SK-MEL-5 (cell line): ENCODE data around the gene TSHZ2. TPM values are rescaled to one million over a fixed set of nuclear protein-coding genes. Genes with fewer than 3 reads are reported as not detected.

Source experiments
- DNase-seq: peaks from one replicate; pipeline ENCODE4 v3.0.0-alpha.2; 2016; ENCODE audit warnings: low read depth, low spot score
- in situ Hi-C: cut with HindIII; loops from 2 replicates; pipeline ENCODE4 v1.10.0; 2016; ENCODE audit warnings: low sequenced_read_pairs, high pct_unique_total_duplicates, low pct_unique_long_range_greater_than_20kb
- total RNA-seq: library from RNA; depleted of rRNA; stranded (reverse); fragments of >200 nt; shearing (Covaris generic); gene quantifications from 2 replicates; pipeline ENCODE4 v1.2.3, GENCODE V29; 2014

Gene TSHZ2
- total RNA-seq, 1 experiment from 2014 or later, result not detected

DNA sequence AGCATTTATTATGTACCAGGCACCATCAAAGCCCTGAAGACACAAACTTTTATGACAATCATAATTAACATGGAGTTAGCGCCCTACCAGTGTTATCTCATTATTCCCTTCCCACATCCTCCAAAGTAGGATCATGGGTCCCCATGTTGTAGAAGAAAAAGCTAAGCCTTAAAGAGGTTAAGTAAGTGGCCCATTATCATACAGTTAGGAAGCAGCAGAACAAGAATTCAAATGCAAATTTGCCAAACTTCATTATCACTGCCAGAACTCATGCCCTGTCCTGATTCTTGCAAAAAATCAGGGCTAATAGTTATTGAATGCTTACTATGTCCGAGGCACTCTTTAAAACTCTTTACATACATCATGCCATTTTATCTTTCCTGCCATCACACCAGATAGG, 310.9 kb downstream of the TSHZ2 start:
- in situ Hi-C loops, result no loop called here
- no peak for DNase-seq

DNA sequence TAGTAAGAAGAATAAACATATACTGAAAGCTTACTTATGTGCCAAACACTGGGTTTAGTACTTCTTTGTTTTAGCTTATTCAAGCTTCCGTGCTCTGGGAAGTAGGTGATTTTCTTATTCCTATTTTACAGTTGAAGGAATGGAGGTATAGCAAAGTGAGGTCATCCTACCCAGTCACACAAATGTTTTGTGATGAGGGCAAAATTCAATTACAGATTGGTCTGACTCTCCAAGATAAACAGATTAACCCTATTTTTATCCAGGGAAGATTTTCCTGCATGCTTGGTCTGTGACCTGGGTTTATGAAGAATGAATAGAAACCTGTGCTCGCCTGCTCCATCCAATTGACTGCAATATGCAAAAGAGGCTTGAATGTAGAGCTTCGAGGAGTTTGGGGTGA, 311.4 kb downstream of the TSHZ2 start:
- in situ Hi-C loops, result no loop called here
- no peak for DNase-seq

DNA sequence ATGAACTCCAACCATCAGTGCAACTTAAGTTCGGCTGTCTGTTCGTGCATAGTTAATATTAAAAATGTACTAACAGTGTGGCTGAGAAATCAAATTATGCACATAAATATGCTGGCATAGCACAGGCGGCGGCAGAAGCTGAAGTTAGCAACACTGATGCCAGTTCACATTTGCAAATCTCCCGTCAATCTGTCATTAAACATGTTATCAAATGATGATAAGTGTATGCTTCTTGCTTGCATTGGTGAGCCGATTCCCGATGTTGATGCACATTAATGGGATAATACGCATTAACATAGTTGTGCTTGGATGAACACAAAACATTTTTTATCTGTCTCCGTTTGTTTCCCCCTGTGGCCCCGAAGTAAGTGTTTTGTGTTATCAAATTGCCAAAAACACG, 312.1 kb downstream of the TSHZ2 start:
- DNase-seq, result no peak
- in situ Hi-C loops, result no loop called here

DNA sequence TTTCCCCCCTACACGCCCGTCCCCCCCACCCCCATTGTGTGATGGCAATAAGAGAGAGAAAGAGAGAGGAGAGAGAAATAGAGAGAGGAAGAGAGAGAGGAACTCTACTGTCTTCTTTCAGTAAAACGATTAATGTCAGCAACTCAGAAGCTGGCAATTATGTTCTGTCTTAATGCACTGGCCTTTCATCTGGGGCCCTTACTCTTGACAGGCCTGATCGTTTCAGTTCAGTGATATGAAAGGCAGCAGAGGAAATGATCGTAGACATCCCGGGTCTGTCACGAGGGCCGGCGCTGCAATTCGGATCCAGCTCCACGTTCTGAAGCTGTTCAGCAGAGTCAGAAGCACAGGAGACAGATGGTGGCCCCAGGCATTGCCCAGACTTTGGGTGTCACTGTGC, 312.5 kb downstream of the TSHZ2 start:
- DNase-seq, result peak; percentile 10
- in situ Hi-C loops, result no loop called here

DNA sequence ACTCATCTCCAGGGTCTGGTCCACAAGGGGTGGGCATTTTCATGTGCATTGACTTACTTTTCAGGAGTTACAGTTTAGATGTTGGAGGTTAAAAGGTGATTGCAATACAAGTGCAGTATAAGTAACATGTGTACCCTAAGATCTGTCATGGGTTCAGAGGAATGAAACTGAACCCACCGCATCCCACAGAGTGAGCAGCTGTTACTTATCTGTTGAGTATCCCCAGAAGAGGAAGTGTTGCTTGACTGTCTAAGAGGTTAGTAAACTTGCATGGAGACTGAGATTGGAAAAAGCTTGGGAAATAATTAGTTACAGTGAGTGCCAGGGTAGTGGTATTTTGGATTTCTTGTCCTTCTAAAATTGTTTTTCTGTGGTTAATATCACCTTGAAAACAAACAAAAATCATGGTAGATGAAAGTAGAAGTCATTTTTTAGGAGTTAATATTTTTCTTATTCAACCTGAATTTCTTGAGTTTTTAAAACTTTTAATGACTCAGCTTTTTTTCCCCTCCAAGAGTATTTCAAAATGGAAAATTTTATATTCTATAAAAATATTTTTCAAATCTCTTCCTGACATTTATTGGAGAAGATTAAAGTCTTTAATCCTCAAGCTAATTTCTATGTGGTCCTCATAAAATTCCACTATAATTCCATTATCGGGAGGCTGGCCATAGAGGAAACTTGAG, 315.3 kb downstream of the TSHZ2 start:
- in situ Hi-C loops, result no loop called here
- DNase-seq, result no peak

DNA sequence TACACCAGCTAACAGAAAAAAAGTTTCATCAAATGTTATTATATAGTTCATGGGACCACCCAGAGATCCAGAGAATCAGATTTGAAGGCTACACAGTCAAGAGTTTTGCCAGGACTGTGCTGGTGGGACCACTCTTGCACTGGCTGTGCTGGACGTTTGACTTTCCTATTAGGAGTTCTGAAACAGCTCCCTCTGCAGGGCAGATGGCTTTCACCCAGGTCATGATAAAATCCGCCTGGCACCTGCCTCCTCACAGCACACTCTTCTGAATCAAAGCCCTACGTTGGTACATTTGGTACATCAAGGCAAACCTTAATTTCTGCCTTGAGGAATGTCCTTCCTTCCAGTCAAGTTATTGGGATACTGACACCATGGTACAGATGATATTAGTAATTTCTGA, 319.4 kb downstream of the TSHZ2 start:
- peak; percentile 66 for DNase-seq
- in situ Hi-C loops, result no loop called here

DNA sequence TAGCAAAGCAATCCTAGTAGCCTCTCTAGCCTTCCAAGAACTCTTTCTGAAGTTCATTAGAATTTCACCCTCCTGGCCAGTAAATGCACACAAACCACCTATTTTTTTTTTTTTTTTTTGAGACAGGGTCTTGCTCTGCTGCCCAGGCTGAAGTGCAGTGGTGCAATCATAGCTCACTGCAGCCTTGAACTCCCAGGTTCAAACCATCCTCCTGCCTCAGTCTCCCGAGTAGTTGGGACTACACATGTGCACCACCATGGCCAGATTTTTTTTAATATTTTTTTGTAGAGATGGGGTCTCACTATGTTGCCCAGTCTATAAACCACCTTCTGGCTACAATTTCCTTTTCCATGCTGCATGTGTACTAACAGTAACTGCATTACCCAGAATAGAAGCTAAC, 320.2 kb downstream of the TSHZ2 start:
- in situ Hi-C loops, result no loop called here
- no peak for DNase-seq

DNA sequence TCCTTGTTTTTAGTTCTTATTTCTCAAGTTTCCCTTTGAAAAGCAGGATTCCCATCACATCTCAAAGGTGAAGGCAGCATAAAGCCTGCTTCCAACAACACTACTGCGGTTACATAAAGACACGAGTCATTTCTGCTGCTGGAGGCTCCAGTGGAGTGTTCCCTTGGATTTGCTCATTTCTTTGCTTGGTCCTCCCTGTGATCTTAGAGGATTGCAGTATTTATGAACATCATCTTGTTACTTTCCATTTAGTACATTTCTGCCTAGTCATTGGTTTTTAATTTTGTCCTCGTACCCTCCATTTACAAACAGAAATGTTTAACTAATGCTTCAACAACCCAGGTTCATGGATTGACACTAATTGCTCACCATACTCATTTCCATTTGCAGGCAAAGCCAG, 322.6 kb downstream of the TSHZ2 start:
- in situ Hi-C loops, result no loop called here
- DNase-seq, result no peak

DNA sequence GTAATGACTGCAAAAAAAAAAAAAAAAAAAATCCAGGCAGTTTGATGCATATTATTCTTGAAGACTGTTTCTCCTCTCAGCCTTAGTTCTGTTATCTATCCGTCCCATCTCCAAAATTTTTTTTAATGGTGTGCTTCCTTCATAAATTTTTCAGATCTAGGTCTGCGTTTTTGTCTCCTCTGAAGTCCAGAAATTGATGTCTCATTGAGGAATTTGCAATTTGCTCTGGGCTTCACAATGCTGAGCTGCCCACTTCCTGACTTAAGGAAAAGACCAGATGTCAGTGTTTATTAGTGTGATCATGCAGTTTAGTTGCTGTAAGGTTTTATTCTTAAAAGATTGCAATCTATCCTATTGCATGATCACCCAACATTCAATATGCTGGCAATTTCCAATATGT, 323.9 kb downstream of the TSHZ2 start:
- no peak for DNase-seq
- in situ Hi-C loops, result no loop called here

DNA sequence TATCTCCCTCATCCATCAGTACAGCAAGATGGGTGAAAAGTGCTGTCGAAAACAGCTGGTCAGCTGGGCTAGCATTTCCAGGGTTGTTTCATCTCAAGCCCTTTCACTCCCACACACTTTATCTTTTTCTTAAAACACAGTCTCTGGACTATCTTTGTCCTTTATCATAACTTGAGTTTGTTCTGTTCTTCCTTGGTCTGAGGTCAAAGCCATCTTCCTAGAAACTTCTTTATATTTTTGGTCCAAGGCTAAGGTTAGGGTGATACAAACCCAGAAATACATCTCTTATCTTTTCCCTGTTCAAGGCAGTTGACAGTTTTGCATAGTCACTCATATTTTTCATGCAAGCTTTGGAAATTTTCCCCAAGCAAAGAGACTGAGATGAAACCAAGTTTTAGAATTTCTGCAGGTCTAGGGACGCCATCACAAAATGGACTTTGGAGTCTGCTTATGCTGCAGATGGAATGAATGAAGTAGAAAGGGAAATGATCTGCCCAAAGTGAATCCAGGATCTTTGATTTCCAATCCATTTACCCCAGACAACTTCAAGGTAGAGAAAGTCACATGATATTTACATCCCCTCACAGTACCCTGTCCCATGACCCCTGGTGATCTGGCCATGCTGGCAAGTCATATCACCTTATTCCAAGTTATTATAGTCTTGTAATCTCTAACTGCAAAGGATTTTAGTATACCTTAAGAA, 324.4 kb downstream of the TSHZ2 start:
- DNase-seq, result no peak
- in situ Hi-C loops, result no loop called here

DNA sequence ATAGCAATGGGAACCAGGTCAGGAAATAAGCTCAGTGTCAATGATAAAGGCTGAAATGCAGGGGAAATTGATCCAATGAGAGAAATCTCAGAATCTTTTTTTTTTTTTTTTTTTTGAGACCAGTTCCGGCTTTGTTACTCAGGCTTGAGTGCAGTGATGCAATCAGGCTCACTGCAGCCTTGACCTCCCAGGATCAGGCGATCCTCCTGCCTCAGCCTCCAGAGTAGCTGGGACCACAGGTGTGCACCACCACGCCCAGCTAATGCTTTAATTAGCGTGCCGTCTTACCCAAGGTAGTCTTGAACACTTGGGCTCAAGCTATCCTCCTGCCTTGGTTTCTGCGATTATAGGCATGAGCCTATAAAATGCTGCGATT, 325.0 kb downstream of the TSHZ2 start:
- in situ Hi-C loops, result no loop called here
- DNase-seq, result no peak

DNA sequence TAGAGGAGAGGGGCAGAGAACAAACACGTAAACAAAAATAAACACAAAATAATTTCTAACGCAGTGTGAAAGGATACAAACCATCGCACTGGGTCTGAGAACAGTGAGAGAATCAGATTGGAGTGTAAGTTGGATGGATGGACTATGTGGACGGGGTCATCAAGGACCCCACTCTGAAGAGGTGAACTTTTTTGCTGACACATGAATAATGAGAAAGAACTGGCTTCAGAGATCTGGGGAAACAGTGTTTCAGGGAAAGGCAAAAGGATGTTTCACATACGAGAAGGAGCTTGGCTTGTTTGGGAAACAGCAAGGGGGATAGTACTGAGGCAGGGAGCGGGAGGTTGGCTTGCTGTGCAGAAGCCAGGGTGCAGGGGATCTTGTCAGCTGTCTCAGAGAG, 326.1 kb downstream of the TSHZ2 start:
- in situ Hi-C loops, result no loop called here
- DNase-seq, result no peak

DNA sequence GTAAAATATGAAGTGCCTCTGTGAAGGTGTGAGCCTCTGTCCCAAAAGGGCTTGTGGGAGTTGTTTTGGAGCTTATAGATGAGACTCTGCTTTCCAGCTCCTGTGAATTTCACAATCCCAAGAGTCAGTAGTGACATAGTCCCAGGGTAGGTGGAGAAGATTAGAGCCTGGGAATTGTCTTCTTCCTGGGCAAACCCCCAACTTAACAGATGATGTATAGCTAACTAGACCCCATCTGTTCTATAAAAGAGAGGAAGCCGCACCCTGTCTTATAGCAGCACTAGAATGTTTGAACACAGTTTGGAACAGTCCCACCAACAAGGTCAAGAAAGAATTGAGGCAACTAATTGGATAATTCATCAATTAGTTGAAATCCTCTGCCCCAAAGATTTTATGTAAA, 326.8 kb downstream of the TSHZ2 start:
- in situ Hi-C loops, result no loop called here
- no peak for DNase-seq

DNA sequence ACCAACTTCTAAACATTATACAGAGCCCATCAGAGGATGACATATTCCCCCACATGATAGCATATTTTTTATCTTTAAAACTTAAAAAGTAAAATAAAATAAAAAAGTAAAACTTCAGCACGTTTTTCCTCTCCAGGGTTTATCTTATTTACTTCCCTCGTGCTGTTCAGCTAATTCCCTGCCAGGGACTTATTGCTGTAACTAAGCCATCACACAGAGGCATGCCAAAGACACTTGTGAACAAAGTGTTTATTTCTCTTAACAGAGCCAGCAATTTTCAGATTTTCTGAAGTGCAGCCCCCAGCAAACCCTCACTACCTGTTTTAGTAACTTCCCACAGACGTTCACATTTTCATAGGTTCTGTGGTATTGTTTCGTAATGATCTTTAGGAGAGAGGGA, 327.7 kb downstream of the TSHZ2 start:
- in situ Hi-C loops, result no loop called here
- DNase-seq, result no peak

DNA sequence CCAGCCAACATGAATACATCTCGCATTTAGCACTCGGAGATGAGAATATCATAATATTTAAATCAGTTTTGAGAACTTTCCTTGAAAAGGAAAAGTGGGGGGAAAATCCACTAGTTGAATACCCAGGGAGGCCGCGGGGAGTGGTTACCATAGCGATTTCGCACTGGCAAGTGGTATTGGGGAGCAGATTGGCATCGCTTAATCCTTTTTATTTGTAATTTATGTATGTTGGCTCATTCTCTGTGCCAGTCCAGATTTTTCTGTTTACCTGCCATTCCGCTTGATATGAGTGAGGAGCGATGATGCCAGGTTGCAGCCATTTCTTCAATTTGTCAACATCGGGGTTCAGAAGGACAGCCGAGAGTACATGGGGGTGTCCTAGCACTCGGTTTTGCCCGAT, 329.7 kb downstream of the TSHZ2 start:
- in situ Hi-C loops, result no loop called here
- DNase-seq, result no peak

DNA sequence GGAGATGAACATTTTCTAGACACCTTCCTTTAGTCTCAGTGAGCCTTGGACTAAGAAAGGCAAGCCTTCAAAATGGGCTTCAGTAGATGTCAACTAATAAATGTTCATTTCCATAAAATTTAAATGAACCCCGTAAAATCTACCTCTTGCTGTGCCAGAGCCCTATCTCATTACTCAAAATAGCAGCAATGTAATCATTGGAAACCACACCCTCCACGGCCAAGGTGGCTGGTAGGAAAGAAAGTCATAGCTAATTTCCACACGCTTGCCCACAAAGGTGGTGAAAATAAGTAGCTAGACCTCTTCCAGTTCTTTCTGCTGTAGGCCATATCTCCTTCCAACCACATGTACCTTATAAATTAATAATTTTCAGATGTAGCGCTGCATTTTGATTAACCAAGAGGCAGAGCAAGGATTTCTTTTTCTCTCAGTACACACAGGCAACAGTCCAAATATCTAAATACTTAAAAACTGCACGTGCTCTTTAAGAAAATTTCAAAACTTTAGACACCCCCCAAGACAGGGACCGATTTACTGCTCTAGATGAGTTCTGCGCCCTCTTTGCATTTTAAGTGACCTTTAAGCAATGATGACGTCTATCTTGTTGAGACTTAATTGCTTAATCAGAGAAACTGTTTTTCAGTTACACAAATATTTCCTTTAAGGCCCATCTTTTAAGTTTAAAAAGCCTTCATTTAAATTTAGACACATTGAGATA, 330.7 kb downstream of the TSHZ2 start:
- DNase-seq, result no peak
- in situ Hi-C loops, result no loop called here

DNA sequence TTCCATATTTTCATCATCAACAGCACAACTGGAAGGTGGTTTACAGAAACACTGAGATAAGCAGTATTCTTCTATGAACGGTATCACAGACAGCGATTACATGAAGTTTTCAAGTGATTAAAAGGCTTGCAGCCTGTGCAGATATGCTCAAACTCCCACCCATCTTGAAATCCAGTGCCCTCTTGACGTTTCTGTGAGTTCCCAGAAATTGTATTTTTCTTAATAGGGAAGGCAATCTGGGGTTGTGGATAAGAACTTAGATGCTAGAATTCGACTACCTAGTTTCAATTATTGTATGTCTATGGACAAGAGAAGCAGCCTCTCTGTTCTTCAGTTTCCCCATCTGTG, 331.2 kb downstream of the TSHZ2 start:
- no peak for DNase-seq
- in situ Hi-C loops, result no loop called here

DNA sequence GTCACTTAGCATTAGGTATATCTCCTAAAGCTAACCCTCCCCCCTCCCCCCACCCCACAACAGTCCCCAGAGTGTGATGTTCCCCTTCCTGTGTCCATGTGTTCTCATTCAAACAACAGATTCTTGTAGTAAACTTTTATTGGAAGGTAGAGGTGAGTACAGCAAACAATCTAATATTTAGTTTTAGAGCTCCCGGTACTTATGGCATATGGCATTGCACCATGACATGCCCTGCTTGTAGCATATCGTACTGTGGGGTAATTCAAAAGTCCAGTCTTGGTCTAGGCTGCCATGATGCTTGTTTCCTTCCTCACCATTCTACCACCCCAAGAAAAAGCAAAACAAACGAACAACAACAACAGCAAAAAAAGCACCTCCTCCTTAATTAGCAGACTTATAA, 332.0 kb downstream of the TSHZ2 start:
- no peak for DNase-seq
- in situ Hi-C loops, result no loop called here

DNA sequence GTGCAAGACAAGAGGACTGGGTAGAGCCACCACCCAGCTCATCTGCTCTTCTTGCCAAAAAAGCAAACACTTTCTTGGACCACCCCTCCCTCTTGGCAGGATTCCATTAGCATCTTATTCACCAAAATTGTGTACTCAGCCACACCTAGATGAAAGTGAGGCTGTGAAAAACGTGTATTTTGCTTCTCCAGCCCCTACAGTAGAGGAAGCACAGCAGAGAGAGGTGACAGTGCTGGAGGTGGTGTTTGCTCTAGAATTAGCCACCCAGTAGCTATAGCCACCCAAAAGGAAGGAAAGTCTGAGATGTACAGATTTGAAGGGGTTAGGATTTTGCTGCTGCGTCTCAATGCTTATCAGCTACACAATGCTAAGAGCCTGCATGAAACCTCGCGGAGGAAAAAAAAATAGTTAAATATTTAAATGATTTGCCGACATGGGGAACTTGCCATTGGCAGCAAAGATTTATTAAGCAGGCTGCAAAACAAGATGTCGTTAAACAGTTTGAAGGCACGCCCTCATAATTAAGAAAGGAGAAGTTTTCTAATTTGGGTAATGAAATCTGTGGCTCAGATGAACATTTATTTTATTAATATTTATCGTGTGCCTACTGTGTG, 334.1 kb downstream of the TSHZ2 start:
- in situ Hi-C loops, result no loop called here

More for the DNA sequence above, 334.1 kb downstream of the TSHZ2 start:
- no peak for DNase-seq
